Central memory CD8-positive, alpha-beta T cell (primary cell): ENCODE measurements around the gene KCNJ12.
"Not testable (repeated sequence)": the region's sequence is repeated elsewhere in the genome, so short reads cannot be mapped to it uniquely, and the experiment has no call there.

Experiments
- ATAC-seq: fragments of 150-1000 bp; cut with Tn5 transposase; replicated peaks from 2 replicates; pipeline ENCODE4 v1.10.0; 2022; ENCODE audit warnings: mild to moderate bottlenecking, moderate FRiP score, moderate number of reproducible peaks; ENCODE audit not compliant: poor library complexity, severe bottlenecking; ENCODE audit errors: extremely low read depth
- DNase-seq, 2 donors: peaks; one replicate each; pipeline ENCODE4 v3.0.0; 2021; ENCODE audit warnings: low spot score in 2 of 2
- H3K27ac Mint-ChIP-seq: one replicate; pipeline ENCODE4 v1.8.0; 2022; ENCODE audit warnings: low read depth, mild to moderate bottlenecking, moderate library complexity, mixed read lengths
- H3K27me3 Mint-ChIP-seq: one replicate; pipeline ENCODE4 v1.8.0; 2022; ENCODE audit warnings: mixed read lengths
- H3K36me3 Mint-ChIP-seq: one replicate; pipeline ENCODE4 v1.8.0; 2022; ENCODE audit warnings: mild to moderate bottlenecking, moderate library complexity, mixed read lengths; ENCODE audit not compliant: insufficient read depth
- H3K4me1 Mint-ChIP-seq: one replicate; pipeline ENCODE4 v1.8.0; 2022; ENCODE audit warnings: mixed read lengths
- H3K4me3 Mint-ChIP-seq: one replicate; pipeline ENCODE4 v1.8.0; 2022; ENCODE audit warnings: mild to moderate bottlenecking, moderate library complexity, mixed read lengths
- H3K9me3 Mint-ChIP-seq: one replicate; pipeline ENCODE4 v1.8.0; 2022; ENCODE audit warnings: mixed read lengths

Gene KCNJ12

GRCh38 chr17:21418446-21419298 lies 42.5 kb downstream of the KCNJ12 start:
- Mint-ChIP-seq H3K4me3 (peak overlapping the region; percentile 61), H3K4me1 (peaks cover 9% of the 10 kb centered on the region), H3K9me3 (no peaks in the 10 kb centered on the region), H3K36me3 (no peaks in the 10 kb centered on the region), H3K27ac (no peak overlapping the region), H3K27me3 (peaks cover 26% of the 10 kb centered on the region)
- DNase-seq (no peak), ATAC-seq (no peak)

GRCh38 chr17:21419299-21420239 lies 43.4 kb downstream of the KCNJ12 start:
- ATAC-seq, result peak; percentile 57
- peaks cover 30% of the 10 kb centered on the region for H3K27me3 Mint-ChIP-seq
- peaks cover 9% of the 10 kb centered on the region for H3K4me1 Mint-ChIP-seq
- no peaks in the 10 kb centered on the region for H3K9me3 Mint-ChIP-seq
- DNase-seq, result no peak
- no peaks in the 10 kb centered on the region for H3K36me3 Mint-ChIP-seq
- no peak overlapping the region for H3K27ac Mint-ChIP-seq
- H3K4me3 Mint-ChIP-seq, result peak overlapping the region; percentile 61

GRCh38 chr17:21420503-21421090 lies 44.4 kb downstream of the KCNJ12 start:
- H3K27ac Mint-ChIP-seq, DNase-seq, H3K4me1 Mint-ChIP-seq, H3K36me3 Mint-ChIP-seq, H3K9me3 Mint-ChIP-seq, ATAC-seq, H3K4me3 Mint-ChIP-seq: not testable (repeated sequence)
- H3K27me3 Mint-ChIP-seq, result peaks cover 40% of the 10 kb centered on the region

GRCh38 chr17:21421421-21422310 lies 45.5 kb downstream of the KCNJ12 start:
- H3K4me1 Mint-ChIP-seq, H3K36me3 Mint-ChIP-seq, DNase-seq, H3K9me3 Mint-ChIP-seq, H3K4me3 Mint-ChIP-seq, ATAC-seq: not testable (repeated sequence)
- Mint-ChIP-seq H3K27ac (peak overlapping the region; percentile 56), H3K27me3 (peaks cover 40% of the 10 kb centered on the region)

- not testable (repeated sequence) for H3K4me3 Mint-ChIP-seq, DNase-seq, H3K4me1 Mint-ChIP-seq, H3K36me3 Mint-ChIP-seq, ATAC-seq, H3K9me3 Mint-ChIP-seq
- Mint-ChIP-seq H3K27ac (peak overlapping the region; percentile 56), H3K27me3 (peaks cover 40% of the 10 kb centered on the region)
Measured at GRCh38 chr17:21422311-21423189, 46.4 kb downstream of the KCNJ12 start.

- ATAC-seq, H3K36me3 Mint-ChIP-seq, H3K4me3 Mint-ChIP-seq, H3K4me1 Mint-ChIP-seq, DNase-seq, H3K9me3 Mint-ChIP-seq, H3K27ac Mint-ChIP-seq: not testable (repeated sequence)
- H3K27me3 Mint-ChIP-seq, result peaks cover 40% of the 10 kb centered on the region
Measured at GRCh38 chr17:21423190-21423493, 47.0 kb downstream of the KCNJ12 start.

- not testable (repeated sequence) for H3K27ac Mint-ChIP-seq, ATAC-seq, H3K36me3 Mint-ChIP-seq, H3K9me3 Mint-ChIP-seq, H3K4me1 Mint-ChIP-seq, H3K4me3 Mint-ChIP-seq, DNase-seq
- H3K27me3 Mint-ChIP-seq, result peaks cover 31% of the 10 kb centered on the region
Measured at GRCh38 chr17:21424697-21425096, 48.5 kb downstream of the KCNJ12 start.

GRCh38 chr17:21425321-21425720 lies 49.2 kb downstream of the KCNJ12 start:
- Mint-ChIP-seq H3K4me1 (no peaks in the 10 kb centered on the region), H3K4me3 (no peak overlapping the region), H3K27me3 (peaks cover 30% of the 10 kb centered on the region), H3K27ac (no peak overlapping the region), H3K9me3 (no peaks in the 10 kb centered on the region), H3K36me3 (no peaks in the 10 kb centered on the region)
- DNase-seq (no peak), ATAC-seq (no peak)

GRCh38 chr17:21425736-21426135 lies 49.6 kb downstream of the KCNJ12 start:
- H3K27ac Mint-ChIP-seq, result no peak overlapping the region
- H3K27me3 Mint-ChIP-seq, result peaks cover 30% of the 10 kb centered on the region
- H3K4me3 Mint-ChIP-seq, result no peak overlapping the region
- no peaks in the 10 kb centered on the region for H3K4me1 Mint-ChIP-seq
- ATAC-seq, result no peak
- no peaks in the 10 kb centered on the region for H3K36me3 Mint-ChIP-seq
- no peaks in the 10 kb centered on the region for H3K9me3 Mint-ChIP-seq
- DNase-seq, result no peak

GRCh38 chr17:21426246-21426645 lies 50.1 kb downstream of the KCNJ12 start:
- H3K9me3 Mint-ChIP-seq, ATAC-seq, H3K4me3 Mint-ChIP-seq, H3K27ac Mint-ChIP-seq, H3K36me3 Mint-ChIP-seq, DNase-seq, H3K4me1 Mint-ChIP-seq: not testable (repeated sequence)
- peaks cover 30% of the 10 kb centered on the region for H3K27me3 Mint-ChIP-seq

- not testable (repeated sequence) for H3K36me3 Mint-ChIP-seq, H3K27ac Mint-ChIP-seq, H3K4me3 Mint-ChIP-seq, H3K9me3 Mint-ChIP-seq, DNase-seq, ATAC-seq, H3K4me1 Mint-ChIP-seq
- peaks cover 26% of the 10 kb centered on the region for H3K27me3 Mint-ChIP-seq
Measured at GRCh38 chr17:21426876-21427275, 50.7 kb downstream of the KCNJ12 start.
